ENCODE data around the gene AOPEP.

GRCh38 chr9:94839398-94839797 is 112.9 kb downstream of the AOPEP start:
- TF ChIP-seq, protein P1, sequence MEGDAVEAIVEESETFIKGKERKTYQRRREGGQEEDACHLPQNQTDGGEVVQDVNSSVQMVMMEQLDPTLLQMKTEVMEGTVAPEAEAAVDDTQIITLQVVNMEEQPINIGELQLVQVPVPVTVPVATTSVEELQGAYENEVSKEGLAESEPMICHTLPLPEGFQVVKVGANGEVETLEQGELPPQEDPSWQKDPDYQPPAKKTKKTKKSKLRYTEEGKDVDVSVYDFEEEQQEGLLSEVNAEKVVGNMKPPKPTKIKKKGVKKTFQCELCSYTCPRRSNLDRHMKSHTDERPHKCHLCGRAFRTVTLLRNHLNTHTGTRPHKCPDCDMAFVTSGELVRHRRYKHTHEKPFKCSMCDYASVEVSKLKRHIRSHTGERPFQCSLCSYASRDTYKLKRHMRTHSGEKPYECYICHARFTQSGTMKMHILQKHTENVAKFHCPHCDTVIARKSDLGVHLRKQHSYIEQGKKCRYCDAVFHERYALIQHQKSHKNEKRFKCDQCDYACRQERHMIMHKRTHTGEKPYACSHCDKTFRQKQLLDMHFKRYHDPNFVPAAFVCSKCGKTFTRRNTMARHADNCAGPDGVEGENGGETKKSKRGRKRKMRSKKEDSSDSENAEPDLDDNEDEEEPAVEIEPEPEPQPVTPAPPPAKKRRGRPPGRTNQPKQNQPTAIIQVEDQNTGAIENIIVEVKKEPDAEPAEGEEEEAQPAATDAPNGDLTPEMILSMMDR (conservative IDR thresholded peaks at IDR 0.05 in 1 of 2, IDR thresholded peaks at IDR 0.05 in 1 of 2; ENCODE audit: extremely low read depth in 1 of 2, insufficient read depth in 1 of 2, low read depth in 1 of 2, low read length in 2 of 2), result no peak
- TF ChIP-seq EZH2 (IDR thresholded peaks at IDR 0.05; ENCODE audit: borderline replicate concordance, low read length), result no peak

Data from mammary epithelial cell (primary cell).